H1 (cell line): ENCODE results near the gene SGCG. TPM values are rescaled to one million over a fixed set of nuclear protein-coding genes. Genes with fewer than 3 reads are reported as not detected.

Source experiments
- polyA plus RNA-seq, 7 experiments: library from polyadenylated mRNA; depleted of rRNA in 3 of 7; stranded (reverse) in 5 of 7; unstranded in 2 of 7; fragments of >200 nt in 5 of 7; fragments of 200-250 nt in 2 of 7; gene quantifications; 1 replicate in 5 of 7; 2 replicates in 1 of 7; 4 replicates in 1 of 7; pipeline versions ENCODE4 v1.2.1 to v1.2.3, GENCODE V29; 2011 to 2013; ENCODE audit warnings: missing spikeins in 2 of 7, mixed read lengths in 2 of 7
- total RNA-seq: library from RNA; stranded (reverse); fragmentation: NEBNext Ultra II Directional; extraction: Animal tissue kit (Norgen Biotek cat#: 25700); gene quantifications from 2 replicates; pipeline ENCODE4 v1.2.1, GENCODE V29; 2021
- TF ChIP-seq, protein P1 (sequence below): IDR thresholded peaks from 2 replicates; pipeline ENCODE4 v1.6.1; 2012; ENCODE audit warnings: inconsistent platforms

Gene SGCG
- total and polyA plus RNA-seq, 2 of the 8 experiments (the other 6 are each of a cell fraction or from before 2014, with no cell fraction given), result 0.05 TPM; not detected in 1

DNA sequence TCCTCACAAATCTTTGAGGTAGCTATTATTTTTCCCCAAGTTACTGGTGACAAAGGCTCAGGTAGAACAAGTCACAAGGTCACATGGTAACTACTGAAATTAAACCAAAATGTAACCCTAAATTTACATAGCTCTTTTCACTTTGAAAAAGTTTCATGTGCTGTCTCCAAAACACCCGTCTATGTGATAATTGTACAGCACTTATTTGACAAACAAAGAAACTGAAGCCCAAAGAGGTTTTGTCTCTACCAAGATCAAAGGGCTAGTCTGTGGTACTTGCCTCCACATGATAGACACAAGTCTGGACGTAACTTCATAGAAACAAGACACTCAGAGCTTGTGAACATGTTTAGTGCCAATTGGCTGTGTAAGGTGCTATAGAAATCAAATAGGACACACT, 144.4 kb downstream of the SGCG start (continued):
- TF ChIP-seq, protein P1, sequence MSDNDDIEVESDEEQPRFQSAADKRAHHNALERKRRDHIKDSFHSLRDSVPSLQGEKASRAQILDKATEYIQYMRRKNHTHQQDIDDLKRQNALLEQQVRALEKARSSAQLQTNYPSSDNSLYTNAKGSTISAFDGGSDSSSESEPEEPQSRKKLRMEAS, result no peak
- TF ChIP-seq, all 59 proteins: peak for 0
